MV-4-11 (cell line): ENCODE results near the gene B3GNT7.
"Not testable (repeated sequence)": the region's sequence is repeated elsewhere in the genome, so short reads cannot be mapped to it uniquely, and the experiment has no call there.

Experiments used
- DNase-seq: peaks from one replicate; lab custom pipeline; 2025; lab: John Stamatoyannopoulos, UW

The B3GNT7 gene

DNA sequence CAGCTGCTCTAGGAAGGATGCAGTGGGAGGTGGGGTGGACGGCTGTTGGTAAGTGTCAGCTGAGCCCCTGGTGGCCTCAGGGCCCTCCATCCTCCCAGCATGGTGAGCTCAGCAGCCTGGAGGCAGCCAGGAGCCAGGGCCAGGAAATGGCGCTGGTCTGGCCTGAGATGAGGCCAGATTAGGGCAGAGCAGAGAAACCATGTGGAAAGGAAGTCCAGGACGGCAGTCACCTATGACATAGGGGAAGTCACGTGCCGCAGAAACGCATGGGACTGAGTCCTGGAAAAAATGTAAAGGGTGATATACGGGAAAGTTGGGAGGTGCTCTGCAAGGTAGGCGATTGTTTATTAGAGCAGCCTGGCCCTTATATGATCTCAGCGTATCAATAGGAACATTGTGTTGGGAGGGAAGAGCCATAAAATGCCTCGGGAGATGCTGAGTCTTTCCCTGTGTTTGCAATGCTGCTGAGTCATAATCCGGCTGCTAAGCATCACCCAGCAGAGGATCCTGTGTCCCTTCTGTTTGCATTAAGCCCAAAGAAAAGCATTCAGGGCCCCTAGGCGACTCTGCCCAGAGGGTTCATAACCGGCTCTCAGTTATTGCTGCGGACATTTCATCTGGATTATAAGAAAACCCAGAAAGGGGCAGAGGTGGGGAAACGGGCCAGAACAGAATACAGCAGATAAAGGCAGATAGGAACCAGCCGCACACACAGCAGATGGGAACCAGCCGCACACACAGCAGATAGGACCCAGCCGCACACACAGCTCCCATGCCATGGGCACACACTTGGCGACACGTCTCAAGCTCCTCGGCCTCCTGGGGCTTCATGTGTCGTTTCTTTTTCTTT, 30.3 kb upstream of the B3GNT7 start:
- no peak for DNase-seq

DNA sequence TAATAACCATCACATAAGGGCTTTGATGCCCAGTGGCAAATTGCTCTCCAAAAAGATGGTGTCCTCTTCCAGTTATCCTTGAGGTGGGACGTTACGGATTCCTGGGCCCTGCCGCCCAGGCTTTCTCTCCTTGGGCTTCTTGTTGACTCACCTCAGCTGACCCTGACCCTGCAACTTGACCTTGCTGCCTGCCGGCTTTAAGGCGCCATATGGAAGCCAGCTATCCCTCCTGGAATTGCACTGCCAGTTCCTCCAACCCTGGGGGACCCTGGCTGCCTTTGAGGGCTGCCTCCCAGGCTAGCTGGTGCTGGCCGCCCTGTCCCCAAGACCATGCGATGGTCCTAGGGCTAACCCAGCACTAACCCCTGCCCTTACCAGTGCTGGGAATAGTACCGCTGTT, 28.3 kb upstream of the B3GNT7 start:
- DNase-seq: no peak

DNA sequence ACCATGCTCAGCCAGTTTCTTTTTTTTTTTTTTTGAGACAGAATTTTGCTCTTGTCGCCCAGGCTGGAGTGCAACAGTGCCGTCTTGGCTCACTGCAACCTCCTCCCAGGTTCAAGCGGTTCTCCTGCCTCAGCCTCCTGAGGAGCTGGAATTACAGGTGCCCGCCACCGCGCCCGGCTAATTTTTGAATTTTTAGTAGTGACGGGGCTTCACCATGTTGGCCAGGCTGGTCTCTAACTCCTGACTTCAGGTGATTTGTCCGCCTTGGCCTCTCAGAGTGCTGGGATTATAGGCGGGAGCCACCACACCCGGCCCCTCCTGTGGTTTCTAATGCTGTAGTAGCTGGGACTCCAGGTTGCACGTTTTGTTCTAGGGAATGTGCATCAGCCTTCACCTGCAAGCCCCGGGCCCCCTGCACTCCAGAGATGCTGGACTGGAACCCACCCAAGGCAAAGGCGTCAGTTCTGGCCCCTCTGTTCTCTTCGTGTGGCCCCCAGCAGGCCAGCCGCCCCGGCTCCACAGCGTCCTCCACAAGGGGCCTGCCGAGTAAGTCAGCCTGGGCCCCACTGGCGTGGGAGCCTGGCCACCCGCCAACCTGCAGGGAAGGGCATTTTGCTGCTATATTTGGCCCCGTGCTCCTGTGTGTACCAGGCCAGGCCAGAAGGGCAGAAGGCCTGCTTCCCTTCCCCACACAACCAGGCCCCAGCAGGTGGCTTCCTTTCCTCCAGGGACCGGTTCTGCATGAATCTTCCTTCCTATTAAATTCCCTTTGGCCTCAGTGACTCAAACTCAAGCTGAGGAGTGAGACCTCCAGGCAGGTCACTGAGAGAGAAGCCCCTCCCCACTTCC, 25.7 kb upstream of the B3GNT7 start:
- no peak for DNase-seq

DNA sequence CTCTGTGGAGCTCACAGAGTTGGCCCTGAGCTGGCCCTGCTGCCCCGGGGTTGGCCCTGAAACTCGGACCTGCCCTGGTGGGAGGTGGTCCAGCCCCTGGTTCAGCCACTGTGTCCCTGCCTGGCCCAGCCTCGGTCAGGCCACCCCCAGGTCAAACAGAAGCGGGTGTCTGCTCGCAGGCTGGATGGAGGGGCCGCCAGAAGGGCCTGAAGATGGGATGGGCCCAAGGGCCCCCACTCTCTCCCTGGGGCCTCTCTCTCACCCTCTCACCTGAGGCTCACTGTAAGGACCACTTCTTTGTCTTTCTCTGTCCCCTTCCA, 25.1 kb upstream of the B3GNT7 start:
- DNase-seq: no peak

DNA sequence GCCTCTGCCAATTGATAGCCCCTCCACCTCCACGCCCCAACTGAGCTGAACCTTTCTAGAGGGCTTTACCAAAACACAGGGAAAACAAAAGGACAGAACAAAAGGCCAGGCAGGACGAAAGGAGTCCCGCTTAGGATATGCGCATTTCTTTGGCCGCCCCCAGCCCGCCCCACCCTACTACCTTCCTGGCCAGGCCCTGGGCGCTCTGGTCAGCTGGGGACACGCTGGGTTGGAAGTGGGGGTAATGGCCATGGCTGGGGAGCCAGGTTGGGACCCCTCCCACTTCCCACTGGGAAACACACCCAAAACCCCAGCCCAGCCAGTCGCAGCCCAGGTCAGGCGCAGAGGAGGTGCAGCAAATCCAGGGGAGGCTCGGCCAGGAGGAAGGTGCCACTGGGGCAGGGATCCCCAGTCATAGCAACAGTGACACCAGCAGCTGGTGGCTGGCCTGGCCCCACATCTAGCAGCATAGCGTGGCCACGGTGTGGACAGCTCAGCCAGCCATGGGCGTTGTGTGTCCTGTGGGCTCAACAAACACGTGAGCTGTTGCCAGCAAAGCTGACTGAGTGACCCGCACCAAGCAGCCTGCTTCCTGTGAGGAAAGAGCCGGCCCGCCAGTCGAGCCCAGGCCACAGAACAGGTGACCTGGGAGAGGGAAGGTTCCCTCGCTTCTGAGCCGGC, 24.6 kb upstream of the B3GNT7 start:
- no peak for DNase-seq

DNA sequence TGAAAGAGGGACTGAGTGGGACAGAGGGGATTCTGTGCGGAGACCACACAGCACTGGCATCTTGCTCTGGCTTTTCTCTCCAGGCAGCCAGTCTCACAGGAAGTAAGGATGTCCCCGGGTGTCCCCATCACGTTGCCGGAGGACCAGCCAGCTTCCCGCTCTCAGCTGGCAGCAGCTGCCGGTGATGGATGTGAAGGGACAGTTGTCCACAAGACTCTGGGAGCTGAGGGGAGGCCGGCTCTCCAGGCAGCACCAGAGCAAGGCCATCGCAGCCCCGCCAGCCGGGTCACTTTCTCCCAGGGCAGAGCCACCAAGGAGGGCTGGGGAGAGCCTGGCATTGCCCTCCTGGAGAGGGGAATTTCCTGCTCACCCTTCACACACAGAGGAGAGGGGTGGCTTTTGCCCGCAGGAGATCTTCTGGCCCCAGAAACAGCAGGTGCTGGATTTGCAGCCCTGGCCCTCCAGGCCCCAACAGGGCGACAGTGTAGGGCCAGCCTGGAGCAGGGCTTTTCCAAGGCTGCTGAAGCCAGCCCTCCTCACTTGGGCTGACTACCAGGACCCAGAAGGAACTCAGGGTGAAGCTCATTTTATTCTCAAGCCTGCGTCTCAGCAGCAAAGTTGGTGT, 24.0 kb upstream of the B3GNT7 start:
- no peak for DNase-seq

DNA sequence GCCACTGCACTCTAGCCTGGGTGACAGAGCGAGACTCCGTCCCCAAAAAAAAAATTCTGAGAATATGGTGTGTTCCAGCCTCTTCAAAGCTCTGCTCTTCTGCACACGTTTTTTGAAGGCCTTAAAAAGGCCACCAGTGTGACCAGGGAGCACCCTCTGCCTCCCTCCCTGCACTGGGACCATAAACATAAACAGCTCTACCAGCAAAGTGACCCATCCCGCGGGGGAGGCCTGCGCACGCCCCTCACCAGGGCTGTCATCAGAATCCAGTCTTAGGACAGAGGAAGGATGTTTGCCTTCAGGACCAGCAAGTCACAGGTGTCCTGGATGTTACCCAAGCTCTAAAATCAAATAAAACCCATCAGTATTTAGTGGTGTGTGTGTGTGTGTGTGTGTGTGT, 23.2 kb upstream of the B3GNT7 start:
- no peak for DNase-seq

DNA sequence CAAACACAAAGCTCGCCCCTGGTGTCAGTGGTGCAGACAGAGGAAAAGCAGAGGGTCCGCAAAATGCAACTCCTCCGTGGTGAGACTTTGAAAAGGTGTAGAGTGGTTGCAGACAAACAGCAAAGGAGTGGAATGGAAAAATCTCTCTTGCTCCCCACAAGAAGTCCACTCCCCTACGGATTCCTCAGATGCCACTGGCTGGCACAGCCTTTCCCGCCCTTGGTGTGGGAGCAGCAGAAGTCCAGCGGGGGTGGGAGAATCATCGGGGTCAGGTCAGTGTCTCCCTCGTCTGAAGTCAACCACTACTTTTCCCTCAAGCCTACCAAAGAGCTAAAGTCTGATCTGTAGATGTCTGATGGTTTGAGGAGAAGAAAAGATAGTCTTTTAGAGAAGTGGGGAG, 22.3 kb upstream of the B3GNT7 start:
- no peak for DNase-seq

DNA sequence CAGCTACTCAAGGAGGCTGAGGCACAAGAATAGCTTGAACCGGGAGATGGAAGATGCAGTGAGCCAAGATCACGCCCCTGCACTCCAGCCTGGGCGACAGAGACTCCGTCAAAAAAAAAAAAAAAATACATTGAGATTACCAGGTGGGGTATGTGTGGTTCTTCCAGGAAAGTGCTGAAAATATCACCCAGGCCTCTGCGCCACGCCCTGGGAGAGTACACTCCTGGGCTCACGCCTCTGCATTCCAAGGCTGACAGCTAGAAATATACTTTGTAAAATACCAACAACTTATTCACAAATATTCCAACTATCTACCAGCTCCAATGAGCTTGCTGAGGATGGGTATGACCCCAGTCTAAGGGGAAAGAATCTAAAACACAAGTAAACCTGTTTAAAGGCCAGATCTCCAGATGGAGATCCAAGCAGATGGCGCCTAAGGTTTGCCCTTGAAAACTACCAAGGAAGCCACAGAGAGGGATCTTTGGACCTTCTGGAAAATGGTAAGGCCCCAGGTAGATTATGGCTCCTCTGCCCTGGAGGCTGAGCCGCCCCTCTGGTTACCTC, 21.6 kb upstream of the B3GNT7 start:
- no peak for DNase-seq

DNA sequence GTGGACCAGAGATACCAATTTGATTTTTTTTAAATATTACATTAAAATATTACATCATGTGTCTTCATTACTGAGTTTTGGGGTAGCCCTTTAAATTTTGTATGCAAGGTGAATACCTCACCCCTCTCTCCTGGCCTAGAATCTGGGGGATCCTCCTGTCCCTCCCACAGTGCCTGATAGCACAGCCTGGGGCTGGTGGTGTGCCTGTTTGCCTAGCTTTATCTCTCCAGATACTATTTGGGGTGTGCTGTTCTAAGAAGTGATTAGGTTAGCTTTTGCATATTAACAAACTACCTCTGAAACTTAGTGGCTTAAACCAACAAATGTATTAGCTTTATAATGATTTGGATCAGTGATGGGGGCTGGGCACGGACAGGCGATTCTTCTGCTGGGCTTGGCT, 20.7 kb upstream of the B3GNT7 start:
- DNase-seq: no peak

DNA sequence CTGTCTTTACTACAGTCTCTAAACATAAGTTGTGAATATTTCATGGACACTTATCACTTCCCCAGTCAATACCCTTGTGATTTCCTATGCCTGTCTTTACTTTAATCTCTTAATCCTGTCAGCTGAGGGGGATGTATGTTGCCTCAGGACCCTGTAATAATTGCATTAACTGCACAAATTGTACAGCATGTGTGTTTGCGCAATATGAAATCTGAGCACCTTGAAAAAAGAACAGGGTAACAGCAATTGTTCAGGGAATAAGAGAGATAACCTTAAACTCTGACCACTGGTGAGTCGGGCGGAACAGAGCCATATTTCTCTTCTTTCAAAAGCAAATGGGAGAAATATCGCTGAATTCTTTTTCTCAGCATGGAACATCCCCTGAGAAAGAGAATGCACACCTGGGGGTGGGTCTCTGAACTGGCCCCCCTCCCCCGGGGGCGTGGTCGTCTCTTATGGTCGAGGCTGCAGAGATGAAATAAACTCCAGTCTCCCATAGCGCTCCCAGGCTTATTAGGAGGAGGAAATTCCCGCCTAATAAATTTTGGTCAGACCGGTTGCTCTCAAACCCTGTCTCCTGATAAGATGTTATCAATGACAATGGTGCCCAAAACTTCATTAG, 19.4 kb upstream of the B3GNT7 start:
- not testable (repeated sequence) for DNase-seq

DNA sequence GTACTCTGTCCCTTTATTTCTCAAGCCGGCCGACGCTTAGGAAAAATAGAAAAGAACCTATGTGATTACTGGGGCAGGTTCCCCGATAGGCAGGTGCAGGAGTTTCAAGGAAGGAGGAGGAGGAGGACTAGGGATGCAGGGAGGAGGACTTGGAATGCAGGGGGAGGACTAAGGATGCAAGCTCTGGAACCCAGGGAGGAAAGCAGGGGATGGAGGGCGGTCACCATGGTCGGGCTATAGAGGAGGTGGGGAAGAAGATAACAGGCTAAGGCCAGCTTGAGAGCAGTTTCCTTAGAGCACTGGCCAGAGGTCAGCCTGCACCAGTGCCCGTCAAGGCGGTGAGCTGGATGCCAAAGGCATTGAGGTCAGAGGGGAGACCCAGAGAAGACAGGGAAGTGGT, 18.7 kb upstream of the B3GNT7 start:
- DNase-seq: no peak

DNA sequence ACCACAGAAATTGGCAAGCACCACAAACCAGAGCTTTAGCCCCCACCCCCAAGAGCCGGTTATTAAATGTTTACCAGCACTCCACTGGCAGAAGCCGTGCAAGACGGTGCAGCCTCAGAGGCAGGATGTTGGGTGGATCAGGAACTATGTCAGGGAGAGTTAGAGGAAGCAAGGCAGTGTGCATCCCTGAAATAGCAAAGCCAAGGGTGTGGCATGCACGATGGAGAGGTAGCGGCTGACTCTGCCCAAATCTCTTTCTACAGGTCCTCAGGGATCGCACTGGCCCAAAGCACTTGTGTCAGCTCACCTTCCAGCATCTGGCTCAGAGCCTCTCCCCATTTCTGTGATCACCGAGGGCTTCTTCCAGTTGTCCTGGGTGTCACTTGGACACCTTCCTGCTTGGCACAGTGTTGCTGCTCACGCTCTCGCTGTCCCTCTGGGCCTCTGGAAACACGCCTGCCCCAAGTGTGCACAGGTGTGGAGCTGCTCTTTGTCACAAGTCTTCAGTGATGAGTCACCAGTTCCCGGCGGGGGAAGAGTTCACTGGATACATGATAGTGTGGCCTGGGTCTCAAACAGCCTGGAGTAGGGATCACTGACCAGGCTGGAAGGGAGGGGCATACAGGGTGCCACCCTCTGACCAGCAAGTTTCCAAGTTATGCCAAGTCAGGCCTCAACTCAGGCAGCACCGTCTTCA, 17.3 kb upstream of the B3GNT7 start:
- peak; percentile 34 for DNase-seq

DNA sequence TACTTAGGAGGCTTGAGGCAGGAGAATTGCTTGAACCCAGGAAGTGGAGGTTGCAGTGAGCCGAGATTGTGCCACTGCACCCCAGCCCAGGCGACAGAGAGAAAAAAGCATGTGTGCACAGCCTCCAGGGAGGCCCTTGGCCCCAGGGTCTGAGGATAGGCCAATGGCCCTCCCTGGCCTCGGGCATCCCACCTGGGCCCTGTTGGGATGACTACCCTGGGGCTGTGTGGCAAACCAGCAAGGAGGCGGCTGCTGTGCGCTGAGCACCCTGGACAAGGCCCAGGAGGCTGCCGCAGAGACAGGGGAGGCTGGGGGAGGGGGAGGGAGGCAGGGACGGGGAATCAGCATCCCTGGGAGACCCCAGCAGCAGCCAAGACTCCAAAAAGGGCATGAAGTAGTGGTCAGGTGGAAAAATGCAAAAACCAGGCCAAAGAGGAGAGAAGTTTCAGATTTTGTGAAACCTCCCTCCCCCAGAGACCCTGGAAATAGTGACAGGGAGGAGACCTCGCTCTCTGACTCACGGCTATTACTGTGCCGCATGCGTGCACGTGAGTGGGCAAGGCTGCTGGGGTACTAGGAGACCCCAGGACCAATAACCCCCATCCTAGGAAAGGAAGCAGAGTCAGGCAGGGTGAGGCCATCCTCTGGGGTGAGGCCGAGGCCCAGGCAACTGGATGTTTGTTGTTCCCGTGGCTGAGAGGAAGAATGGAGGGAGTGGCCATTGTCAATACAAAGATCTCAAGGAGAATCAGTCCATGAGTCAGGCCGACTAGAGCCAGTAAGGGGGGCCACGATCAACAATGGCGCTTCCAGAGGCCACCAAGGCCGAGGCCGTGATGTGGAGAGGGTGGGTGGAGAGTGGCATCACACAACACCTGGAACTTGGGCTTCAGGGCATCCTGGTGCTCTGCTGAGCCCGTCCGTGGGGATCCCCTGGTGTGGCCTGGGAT, 16.0 kb upstream of the B3GNT7 start:
- no peak for DNase-seq

DNA sequence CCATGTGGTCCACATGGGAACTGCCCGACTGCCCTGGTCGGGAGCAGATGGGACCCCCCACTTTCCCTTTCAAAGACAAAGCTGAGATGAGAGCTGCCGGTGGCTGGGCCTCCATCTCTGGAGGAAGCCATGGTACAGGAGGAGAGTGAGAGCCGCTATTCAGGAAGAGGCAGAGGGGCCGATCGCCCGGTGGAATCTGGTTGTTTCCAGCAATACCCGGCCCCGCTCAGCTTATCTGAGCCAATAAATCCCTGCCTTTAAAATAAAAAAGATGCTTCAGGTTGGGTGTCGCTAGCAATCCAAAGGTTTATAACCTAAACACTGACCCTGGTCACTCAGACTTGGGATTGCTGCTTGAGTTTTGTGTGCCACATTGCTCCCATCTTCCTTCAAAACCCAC, 15.2 kb upstream of the B3GNT7 start:
- DNase-seq: no peak

DNA sequence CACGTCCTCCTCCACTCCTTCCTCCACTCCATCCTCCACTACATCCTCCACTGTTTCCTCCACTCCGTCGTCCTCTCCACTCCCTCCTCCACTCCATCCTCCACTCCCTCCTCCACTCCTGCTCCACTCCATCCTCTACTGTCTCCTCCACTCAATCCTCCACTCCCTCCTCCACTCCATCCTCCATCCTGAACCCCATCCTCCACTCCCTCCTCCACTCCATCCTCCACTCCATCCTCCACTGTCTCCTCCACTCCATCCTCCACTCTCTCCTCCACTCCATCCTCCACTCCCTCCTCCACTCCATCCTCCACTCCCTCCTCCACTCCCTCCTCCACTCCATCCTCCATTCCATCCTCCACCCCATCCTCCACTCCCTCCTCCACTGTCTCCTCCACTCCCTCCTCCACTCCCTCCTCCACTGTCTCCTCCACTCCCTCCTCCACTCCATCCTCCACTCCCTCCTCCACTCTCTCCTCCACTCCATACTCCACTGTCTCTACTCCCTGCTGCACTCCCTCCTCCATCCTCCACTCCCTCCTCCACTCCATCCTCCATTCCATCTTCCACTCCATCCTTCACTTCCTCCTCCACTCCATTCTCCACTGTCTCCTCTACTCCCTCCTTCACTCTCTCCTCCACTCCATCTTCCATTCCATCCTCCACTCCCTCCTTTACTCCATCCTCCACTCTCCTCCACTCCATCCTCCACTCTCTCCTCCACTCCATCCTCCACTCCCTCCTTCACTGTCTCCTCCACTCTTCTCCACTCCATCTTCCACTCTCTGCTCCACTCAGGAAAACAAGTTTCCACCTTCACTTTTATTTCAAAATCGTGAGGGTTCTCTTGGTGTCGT, 14.3 kb upstream of the B3GNT7 start:
- no peak for DNase-seq

DNA sequence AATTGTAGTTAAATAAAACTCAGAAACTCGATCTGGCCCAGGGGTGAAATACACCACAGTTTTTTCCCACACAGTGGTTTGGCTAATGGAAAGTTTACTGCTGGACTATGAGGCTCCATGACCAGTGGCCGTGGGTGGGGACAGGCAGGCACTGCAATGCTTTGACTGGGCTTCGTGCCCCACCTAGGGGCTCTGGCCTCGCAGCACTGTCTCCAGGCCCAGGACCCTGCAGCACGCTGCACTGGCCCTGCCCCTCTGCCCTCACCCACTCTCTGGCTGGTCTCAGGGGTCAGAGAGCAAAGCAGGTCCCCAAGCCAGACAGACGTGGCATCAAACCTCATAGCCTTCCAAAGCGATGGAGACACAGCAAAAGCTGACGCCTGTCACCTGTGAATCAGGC, 13.4 kb upstream of the B3GNT7 start:
- no peak for DNase-seq

DNA sequence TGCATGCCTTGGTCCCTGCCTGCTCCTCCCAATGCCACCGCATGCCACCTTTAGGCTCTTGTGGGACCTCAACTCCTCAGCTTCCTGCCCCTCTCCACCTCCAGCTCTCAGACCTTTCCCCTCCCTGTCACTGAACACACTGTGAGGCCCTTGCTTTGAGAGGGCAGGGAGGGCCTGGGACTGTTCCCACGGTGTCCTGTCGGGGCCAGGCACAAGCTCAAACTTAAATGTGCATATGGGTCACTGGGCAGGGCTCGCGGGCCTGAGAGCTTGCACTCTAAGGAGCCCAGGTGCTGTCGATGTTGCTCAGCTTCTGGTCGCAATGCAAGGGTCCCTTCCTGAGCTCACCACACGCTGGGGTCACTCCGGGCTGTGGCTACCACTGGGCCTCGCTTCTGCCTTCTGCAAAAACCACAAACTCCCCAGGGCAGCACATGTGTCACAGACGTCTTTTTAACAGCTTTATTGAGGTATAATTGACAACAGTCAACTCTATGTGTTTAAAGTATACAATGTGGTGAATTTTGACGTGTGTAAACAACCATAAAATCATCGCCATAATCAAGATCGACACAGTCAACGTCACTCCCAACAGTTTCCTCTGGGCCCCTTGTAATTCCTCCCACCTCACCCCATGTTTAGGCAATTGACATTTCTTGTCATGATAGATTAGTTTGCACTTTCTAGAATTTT, 11.9 kb upstream of the B3GNT7 start:
- peak; percentile 87 for DNase-seq
